GM21526 (cell line): ENCODE data around the gene GCC1.
"Not testable (repeated sequence)": the region's sequence is repeated elsewhere in the genome, so short reads cannot be mapped to it uniquely, and the experiment has no call there.

Source experiments
- ATAC-seq: cut with Tn5 transposase; IDR thresholded peaks from one replicate; pipeline ENCODE4 v1.9.1; 2021; ENCODE audit warnings: moderate library complexity; ENCODE audit not compliant: unreplicated experiment, low FRiP score

Gene GCC1

DNA sequence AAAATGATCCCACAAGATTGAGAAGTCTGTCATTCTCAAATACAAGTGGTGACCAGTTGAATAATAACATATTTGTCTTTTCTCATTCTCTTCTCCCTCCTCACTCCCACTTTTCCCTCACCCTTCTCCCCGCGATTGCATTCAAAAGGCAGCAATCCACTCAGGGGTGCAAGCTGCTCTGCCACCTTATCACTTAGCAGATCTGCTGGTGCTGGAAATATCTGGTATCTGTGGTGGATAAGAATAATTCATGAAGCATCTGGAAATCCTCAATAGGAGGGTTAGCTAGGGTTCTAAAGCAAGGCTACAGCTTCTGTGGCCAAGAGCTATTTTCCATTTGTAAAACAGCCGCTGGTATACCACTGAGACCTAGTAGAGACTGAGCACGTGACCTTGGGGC, 43.8 kb downstream of the GCC1 start:
- no peak for ATAC-seq

DNA sequence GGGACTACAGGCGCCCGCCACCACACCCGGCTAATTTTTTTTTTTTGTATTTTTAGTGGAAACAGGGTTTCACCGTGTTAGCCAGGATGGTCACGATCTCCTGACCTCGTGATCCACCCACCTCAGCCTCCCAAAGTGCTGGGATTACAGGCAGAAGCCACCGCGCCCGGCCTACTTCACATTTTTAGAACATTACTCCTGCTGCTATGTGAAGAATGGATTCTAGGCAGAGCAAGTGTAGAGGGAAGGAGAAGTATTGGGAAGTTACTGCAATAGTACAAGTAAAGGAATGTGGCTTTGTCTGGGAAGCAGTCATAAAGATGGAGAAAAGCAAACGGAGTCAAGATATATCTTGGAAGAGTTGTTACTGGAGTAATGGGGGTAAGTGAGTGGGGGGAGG, 44.9 kb downstream of the GCC1 start:
- ATAC-seq: not testable (repeated sequence)

DNA sequence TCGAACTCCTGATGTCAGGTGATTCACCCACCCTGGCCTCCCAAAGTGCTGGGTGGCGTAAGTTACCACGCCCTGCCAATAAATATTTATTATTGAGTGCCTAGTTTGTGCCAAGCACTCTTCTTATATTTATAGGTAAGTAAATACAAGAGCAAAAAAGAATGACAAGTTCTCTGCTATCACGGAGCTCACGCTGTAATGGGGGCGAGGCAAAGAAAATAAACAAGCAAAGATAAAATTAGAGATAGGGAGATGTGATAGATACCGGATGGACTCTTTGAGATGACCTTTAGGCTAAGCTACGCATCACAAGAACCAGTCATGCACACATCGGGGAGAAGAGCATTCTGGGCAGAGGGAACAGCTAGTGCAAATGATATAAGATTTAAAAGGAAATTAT, 46.3 kb downstream of the GCC1 start:
- no peak for ATAC-seq

GRCh38 chr7:127536741-127537140, 48.7 kb downstream of the GCC1 start:
- no peak for ATAC-seq

DNA sequence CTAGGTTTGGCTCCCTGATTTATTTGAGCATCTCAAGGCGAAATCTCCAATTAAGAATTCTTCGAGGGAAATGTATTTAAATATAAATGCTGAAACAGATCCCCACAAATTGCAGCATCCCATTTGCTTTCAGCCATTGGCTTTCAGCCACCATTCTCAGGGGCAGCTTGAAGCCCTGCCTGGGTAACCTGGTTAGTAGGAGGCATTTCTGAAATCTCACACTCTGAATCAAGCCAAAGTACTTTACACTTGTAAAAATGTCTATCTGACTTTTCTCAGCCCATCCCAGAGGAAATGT, 49.1 kb downstream of the GCC1 start:
- ATAC-seq: no peak

- no peak for ATAC-seq
Observed at GRCh38 chr7:127535546-127536393, 49.6 kb downstream of the GCC1 start.

- no peak for ATAC-seq
Observed at GRCh38 chr7:127534636-127535035, 50.8 kb downstream of the GCC1 start.

DNA sequence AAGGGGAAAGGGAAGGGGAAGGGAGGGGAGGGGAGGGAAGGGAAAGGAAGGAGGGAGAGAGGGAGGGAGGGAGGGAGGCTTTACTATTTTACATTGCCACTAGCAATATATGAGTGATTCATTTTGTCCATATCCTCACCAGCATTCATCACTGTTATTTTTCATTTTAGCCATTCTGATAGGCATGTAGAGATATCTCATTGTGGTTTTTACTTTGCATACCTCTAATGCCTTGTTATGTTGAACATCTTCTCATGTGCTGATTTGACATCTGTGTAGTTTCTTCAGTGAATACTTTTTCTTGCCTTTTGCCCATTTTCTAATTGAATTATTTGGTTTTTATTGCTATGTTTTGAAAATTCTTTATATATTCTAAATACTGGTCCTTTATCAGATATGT, 52.7 kb downstream of the GCC1 start:
- no peak for ATAC-seq

GRCh38 chr7:127532151-127532550, 53.2 kb downstream of the GCC1 start:
- ATAC-seq: no peak
